GM18858 (cell line): ENCODE data around the gene SIVA1.

Source experiments
- ATAC-seq: cut with Tn5 transposase; IDR thresholded peaks from one replicate; pipeline ENCODE4 v1.9.1; 2021; ENCODE audit not compliant: unreplicated experiment

SIVA1 gene

GRCh38 chr14:104770851-104771272 lies 17.9 kb downstream of the SIVA1 start:
- ATAC-seq = no peak

GRCh38 chr14:104771374-104771773 lies 18.4 kb downstream of the SIVA1 start:
- no peak for ATAC-seq

- ATAC-seq = no peak
Measured at GRCh38 chr14:104771918-104772706, 19.2 kb downstream of the SIVA1 start.

DNA sequence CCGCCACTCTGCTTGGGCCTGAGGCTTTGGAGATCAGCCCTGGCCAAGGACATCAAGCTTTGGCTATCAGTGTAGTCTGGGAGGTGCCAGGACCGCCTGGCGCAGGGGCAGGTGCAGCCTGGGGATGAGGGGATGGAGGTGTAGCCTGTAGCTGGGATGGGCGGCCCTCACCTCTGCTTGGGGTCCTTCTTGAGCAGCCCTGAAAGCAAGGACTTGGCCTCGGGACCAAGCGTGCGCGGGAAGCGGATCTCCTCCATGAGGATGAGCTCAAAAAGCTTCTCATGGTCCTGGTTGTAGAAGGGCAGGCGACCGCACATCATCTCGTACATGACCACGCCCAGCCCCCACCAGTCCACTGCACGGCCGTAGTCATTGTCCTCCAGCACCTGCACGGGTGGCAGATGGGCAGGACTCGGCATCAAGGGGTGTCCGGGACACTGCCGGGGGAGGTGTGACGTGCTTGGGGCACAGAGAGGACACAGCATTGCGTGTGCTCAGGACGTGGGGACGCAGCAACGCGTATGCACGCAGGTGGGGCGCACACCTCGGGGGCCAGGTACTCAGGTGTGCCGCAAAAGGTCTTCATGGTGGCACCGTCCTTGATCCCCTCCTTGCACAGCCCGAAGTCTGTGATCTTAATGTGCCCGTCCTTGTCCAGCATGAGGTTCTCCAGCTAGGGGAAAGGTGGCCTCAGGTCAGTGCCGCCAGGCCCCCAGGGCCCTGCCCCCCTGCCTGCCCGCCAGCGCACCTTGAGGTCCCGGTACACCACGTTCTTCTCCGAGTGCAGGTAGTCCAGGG lies 20.0 kb downstream of the SIVA1 start:
- no peak for ATAC-seq

DNA sequence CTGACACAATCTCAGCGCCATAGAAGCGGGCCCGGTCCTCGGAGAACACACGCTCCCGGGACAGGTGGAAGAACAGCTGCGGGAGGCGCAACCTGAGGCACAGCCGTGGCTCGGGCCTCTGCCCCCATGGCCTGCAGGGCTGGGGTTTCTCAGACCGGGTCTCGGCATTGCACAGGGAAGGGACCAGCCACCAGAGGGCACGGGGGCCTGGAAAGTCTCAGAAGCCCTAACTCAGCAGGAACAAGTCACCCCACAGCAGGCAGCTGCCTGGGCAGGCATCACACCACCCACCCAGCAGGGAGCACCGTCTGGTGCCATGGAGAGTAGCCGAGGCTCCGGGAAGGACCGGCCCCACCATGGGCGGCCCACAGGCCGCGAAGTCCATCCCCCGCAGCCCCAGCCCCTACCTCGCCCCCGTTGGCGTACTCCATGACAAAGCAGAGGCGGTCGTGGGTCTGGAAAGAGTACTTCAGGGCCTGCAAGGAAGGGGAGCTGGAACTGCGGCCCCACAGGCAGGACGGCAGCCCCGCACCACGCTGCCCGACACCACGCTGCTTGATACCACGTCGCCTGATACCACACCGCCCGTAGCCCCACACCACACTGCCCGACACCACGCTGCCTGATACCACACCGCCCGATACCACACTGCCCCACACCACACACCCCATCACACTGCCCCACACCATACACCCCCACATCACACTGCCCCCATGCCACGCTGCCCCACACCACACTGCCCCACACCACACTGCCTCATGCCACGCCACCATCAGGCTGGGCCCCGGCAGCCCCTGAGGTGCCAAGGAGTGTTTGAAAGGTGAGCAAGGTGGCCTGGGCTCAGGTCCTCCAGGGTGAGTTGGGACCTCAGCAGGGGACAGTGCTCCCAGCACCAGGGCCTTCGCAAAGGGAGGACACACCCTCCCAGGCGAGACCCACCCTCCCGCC lies 20.8 kb downstream of the SIVA1 start:
- no peak for ATAC-seq

DNA sequence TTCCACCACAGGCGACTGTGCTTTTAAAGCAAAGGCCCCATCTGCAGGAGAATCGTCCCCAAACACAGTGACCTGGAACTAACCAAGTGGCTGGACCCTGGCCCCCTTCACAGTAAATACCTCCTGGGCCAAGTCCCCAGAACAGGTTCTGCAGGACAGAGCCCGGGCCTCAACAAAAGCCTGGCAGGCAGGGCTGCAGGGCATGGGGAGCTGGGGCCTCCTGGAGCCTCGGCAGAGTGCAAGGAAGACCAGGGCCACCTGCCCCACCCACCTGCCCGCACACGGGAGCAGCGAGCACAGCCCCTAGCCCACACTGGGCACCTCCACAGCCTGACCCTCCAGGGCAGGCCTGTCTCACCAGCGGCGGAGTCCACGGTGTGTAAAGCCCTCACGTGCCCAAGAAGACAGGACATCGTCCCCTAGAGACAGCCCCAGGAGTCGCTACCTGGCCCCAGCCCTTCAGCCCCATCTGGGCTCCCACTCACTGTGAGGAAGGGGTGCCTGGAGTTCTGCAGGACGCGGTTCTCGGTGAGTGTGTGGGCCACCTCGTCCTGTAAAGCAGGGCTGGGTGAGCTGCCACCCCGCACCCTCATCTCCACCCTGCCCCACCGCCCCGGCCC lies 21.6 kb downstream of the SIVA1 start:
- ATAC-seq = no peak

DNA sequence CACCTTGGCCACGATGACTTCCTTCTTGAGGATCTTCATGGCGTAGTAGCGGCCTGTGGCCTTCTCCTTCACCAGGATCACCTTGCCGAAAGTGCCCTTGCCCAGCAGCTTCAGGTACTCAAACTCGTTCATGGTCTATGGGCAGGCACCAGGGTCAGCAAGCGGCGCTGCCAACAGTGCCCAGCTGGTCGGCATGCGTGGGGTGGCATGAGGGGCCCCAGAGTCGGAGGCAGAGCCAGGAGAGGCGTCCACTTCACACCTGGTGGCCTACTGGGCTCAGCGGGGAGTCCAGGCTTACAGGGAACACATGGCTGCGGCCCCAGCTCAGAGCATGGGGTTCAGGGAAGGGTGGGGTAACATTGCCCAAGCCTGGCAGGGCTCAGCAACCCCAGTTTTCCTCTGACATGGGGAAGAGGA lies 22.1 kb downstream of the SIVA1 start:
- no peak for ATAC-seq

DNA sequence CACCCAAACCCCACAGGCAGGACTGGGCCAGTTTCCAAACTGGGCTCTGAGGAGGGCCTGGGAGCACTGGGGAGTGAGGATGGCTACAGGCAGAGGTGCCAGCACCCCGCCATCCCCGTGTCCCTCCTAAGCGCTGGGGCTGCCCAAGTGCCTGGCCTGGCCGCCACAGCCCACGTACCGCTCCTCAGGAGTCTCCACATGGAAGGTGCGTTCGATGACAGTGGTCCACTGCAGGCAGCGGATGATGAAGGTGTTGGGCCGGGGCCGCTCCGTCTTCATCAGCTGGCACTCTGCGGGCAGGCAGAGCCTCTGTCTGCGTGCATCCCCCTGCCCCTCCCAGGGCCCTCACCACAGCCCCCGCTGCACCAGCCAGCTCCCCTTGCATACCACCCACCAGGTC lies 23.5 kb downstream of the SIVA1 start:
- no peak for ATAC-seq

- no peak for ATAC-seq
Measured at GRCh38 chr14:104776961-104777807, 24.2 kb downstream of the SIVA1 start.

DNA sequence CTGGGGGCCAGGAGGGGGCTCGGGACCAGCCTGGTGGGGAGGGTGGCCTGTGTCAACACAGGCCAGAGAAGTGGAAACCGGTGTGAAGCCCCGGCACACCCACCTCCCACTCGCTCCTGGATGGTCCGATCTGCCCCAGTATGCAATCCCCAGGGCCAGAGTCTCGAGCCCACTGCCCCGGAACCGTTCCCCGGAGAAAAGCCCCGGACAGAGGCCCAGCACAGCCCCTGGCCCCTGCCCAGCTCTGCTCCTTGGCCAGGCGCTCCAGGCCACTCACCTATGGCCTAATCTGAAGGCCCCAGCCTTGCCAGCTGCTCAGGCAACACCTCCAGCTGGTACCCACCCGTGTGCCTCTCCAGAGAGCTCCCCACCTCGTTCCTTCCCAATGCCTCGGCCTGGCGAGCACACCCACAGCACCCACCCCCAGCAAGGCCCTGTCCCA lies 24.9 kb downstream of the SIVA1 start:
- ATAC-seq = no peak

- no peak for ATAC-seq
Measured at GRCh38 chr14:104778694-104779331, 25.9 kb downstream of the SIVA1 start.

DNA sequence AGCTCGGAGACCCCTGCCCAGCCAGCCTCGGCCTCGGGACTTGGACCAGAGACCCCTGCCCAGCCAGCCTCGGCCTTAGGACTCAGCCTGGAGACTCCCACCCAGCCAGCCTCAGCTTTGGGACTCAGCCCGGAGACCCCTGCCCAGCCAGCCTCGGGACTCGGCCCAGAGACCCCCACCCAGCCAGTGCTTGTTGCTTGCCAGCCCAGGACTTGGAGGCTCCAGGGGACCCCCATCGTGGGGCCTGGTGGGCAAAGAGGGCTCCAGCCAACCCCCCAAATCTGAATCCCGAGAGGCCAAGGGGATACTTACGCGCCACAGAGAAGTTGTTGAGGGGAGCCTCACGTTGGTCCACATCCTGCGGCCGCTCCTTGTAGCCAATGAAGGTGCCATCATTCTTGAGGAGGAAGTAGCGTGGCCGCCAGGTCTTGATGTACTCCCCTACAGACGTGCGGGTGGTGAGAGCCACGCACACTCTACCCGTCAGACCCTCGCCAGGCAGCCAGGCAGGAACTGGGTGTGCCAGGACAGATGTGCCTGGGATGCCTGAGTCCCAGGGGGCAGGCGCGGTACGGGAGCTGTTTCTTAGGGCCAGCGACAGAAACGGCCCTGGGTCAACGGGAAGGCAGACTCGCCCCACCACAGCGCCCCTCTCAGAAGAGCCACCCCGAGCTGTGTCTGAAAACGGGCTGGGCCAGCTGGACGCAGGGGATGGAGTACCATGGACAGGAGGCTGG lies 27.0 kb downstream of the SIVA1 start:
- no peak for ATAC-seq

- ATAC-seq = no peak
Measured at GRCh38 chr14:104780513-104781030, 27.6 kb downstream of the SIVA1 start.

- ATAC-seq = no peak
Measured at GRCh38 chr14:104781271-104782077, 28.5 kb downstream of the SIVA1 start.

DNA sequence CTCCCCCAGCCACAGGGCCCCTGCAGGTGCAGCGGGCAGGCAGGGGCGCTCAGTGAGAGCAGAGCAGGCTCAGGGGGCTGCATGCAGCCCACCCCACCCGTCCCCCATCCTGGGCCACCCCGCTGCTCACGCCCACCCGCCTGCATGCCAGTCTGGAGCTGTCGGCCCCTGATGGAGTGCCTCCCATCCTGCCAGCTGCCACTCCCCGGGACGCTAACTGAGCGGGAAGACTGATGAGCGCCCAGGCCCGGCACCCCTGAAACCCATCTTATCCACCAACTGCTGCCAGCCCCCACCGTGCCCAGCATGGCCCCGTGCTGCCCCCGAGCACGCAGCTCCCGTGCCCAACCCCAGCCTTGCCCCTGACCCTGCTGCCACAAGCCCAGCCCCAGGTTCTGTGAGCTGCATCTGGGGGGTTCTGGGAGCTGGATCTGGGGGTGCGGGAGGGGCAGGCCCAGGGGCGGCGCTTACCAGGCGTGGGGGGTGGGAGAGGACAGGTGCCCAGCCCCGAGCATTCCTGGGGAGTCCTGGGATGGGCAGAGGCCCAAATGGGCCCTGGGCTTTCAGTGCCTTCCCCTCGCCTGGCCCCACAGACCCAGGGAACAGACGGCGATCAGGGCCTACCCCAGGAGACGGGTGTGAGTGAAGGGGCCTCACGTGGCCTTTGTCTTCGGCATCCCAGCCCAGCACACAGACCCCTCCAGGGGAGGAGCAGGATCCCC lies 29.3 kb downstream of the SIVA1 start:
- no peak for ATAC-seq

DNA sequence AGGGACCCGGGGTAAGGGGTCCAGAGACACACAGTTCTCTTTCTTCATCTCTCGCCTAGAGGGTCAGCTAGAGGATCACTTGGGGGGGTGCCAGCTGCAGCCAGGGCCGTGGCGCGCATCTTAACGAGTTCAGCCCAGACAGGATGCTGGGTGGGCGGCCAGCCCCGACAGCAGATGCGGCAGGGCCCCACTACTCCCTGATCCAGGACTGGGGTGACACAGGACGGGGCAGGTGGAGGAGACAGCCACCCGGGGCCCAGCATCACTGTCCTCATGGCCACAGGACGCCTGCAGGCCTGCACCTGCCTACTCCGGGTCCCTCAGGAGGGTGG lies 29.8 kb downstream of the SIVA1 start:
- ATAC-seq = no peak
